ENCODE data around the gene HOXC12. TPM values are rescaled to one million over a fixed set of nuclear protein-coding genes. Genes with fewer than 3 reads are reported as not detected.

Gene HOXC12
- polyA plus RNA-seq, 3 donors from 2014 or later = not detected

- Mint-ChIP-seq H3K4me3 (peak overlapping the region in 2 of 5 donors; percentile 34 to 66), H3K27ac (peak overlapping the region in 1 of 6 donors; percentile 1), H3K36me3 (no peaks in the 10 kb centered on the region), H3K27me3 (ENCODE audit: low read depth in 3 of 3) (peaks cover 56 to 78% (median 72%) of the 10 kb centered on the region in 3 donors), H3K9me3 (peaks cover 0 to 6% (median 0%) of the 10 kb centered on the region in 6 donors), H3K4me1 (peaks cover 24 to 37% of the 10 kb centered on the region in 2 donors)
- no peak for DNase-seq
These were observed 11.3 kb downstream of the HOXC12 start for GRCh38 chr12:53966085-53966384.

- Mint-ChIP-seq H3K4me1 (peaks cover 24 to 37% of the 10 kb centered on the region in 2 donors), H3K9me3 (peaks cover 0 to 6% (median 0%) of the 10 kb centered on the region in 6 donors), H3K4me3 (peak overlapping the region in 4 of 5 donors; percentile 14 to 66 (median 26)), H3K27ac (peak overlapping the region in 1 of 6 donors; percentile 1), H3K36me3 (no peaks in the 10 kb centered on the region), H3K27me3 (ENCODE audit: low read depth in 3 of 3) (peaks cover 62 to 78% (median 77%) of the 10 kb centered on the region in 3 donors)
- DNase-seq = no peak
These were observed 11.9 kb downstream of the HOXC12 start for GRCh38 chr12:53966385-53967133.

GRCh38 chr12:53967421-53967925, 12.8 kb downstream of the HOXC12 start:
- H3K9me3 Mint-ChIP-seq = peaks cover 0 to 6% (median 0%) of the 10 kb centered on the region in 6 donors
- H3K27ac Mint-ChIP-seq = no peak overlapping the region
- no peak for DNase-seq
- H3K36me3 Mint-ChIP-seq = no peaks in the 10 kb centered on the region
- H3K4me1 Mint-ChIP-seq = peaks cover 24 to 37% of the 10 kb centered on the region in 2 donors
- H3K27me3 Mint-ChIP-seq (ENCODE audit: low read depth in 3 of 3) = peaks cover 67 to 79% (median 78%) of the 10 kb centered on the region in 3 donors
- peak overlapping the region in 1 of 5 donors; percentile 41 for H3K4me3 Mint-ChIP-seq

- Mint-ChIP-seq H3K4me3 (no peak overlapping the region), H3K27ac (no peak overlapping the region), H3K9me3 (peaks cover 0 to 12% (median 0%) of the 10 kb centered on the region in 6 donors), H3K36me3 (no peaks in the 10 kb centered on the region), H3K27me3 (ENCODE audit: low read depth in 3 of 3) (peaks cover 67 to 80% (median 78%) of the 10 kb centered on the region in 3 donors), H3K4me1 (peaks cover 30 to 40% of the 10 kb centered on the region in 2 donors)
- no peak for DNase-seq
These were observed 13.8 kb downstream of the HOXC12 start for GRCh38 chr12:53968214-53969127.

GRCh38 chr12:53969588-53970259, 15.0 kb downstream of the HOXC12 start:
- no peak overlapping the region for H3K4me3 Mint-ChIP-seq
- peaks cover 29 to 36% of the 10 kb centered on the region in 2 donors for H3K4me1 Mint-ChIP-seq
- peaks cover 0 to 17% (median 0%) of the 10 kb centered on the region in 6 donors for H3K9me3 Mint-ChIP-seq
- H3K36me3 Mint-ChIP-seq = no peaks in the 10 kb centered on the region
- H3K27ac Mint-ChIP-seq = no peak overlapping the region
- DNase-seq = no peak
- H3K27me3 Mint-ChIP-seq (ENCODE audit: low read depth in 3 of 3) = peaks cover 69 to 75% (median 75%) of the 10 kb centered on the region in 3 donors

DNA sequence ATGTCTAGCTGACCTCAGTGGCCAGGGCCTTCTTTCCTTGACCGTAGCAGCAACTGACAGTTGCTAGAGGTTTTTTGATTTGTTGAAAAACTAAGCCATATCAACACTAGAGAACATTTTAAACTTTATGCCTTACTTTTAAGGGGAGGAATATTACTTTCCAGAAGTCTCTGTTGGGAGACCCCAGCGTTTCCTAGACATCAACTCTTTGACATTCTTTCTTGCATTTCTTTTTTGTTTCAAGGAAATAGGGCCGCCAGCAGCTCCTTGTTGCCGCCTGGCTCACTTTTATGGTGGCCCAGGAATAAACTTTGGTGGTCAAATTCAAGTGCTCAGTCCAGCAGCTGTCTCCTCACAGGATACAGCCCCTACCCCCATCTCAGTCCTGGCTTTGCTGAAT, 15.7 kb downstream of the HOXC12 start:
- Mint-ChIP-seq H3K9me3 (peaks cover 0 to 17% (median 0%) of the 10 kb centered on the region in 6 donors), H3K27ac (no peak overlapping the region), H3K36me3 (no peaks in the 10 kb centered on the region), H3K4me3 (no peak overlapping the region), H3K27me3 (ENCODE audit: low read depth in 3 of 3) (peaks cover 71 to 76% (median 73%) of the 10 kb centered on the region in 3 donors), H3K4me1 (peaks cover 30 to 36% of the 10 kb centered on the region in 2 donors)
- no peak for DNase-seq

DNA sequence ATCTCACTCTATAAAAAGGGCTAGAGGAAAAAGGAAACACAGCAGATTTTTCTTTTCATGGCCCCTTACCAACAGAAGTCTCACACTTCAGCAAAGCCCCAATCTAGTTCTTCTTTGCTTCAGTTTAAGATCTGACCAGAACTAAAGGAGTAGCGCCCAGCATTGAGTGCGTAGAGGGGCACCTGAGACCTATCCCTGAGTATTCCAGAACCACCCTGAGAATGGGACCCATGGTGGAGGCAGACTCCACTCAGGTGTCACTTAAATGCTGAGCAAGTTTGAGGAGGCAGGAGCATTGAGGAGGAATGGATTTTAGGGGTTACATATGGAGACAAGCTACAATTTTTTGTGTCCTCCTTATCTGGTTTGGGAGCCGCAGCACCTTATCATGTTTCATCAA, 16.4 kb downstream of the HOXC12 start:
- H3K36me3 Mint-ChIP-seq = no peaks in the 10 kb centered on the region
- H3K4me1 Mint-ChIP-seq = peaks cover 31 to 36% of the 10 kb centered on the region in 2 donors
- no peak overlapping the region for H3K27ac Mint-ChIP-seq
- DNase-seq = no peak
- H3K4me3 Mint-ChIP-seq = no peak overlapping the region
- H3K27me3 Mint-ChIP-seq (ENCODE audit: low read depth in 3 of 3) = peaks cover 71 to 76% (median 71%) of the 10 kb centered on the region in 3 donors
- peaks cover 0 to 17% (median 0%) of the 10 kb centered on the region in 6 donors for H3K9me3 Mint-ChIP-seq

DNA sequence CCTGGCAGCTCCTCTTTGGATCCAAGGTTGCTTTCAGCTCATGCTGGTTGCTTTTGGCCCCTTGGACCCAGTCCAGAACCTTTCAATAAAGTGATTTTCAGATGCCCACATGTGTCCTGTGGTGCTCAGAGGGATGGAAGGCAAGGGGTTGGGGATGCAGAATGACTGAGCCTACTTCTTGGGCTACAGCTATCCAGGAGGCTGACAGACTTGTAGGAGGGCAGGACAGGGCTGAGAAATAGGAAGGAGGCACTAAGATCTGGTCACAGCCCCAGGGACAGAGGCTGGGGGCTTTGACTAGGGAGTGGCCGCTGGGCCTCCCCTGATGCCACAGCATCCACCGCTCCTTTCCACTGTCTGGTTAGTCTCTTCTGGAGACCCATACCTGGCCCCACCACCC, 17.0 kb downstream of the HOXC12 start:
- peaks cover 0 to 17% (median 0%) of the 10 kb centered on the region in 6 donors for H3K9me3 Mint-ChIP-seq
- peak overlapping the region in 1 of 6 donors; percentile 67 for H3K27ac Mint-ChIP-seq
- H3K4me3 Mint-ChIP-seq = no peak overlapping the region
- H3K27me3 Mint-ChIP-seq (ENCODE audit: low read depth in 3 of 3) = peaks cover 71 to 75% (median 73%) of the 10 kb centered on the region in 3 donors
- H3K4me1 Mint-ChIP-seq = peaks cover 25 to 32% of the 10 kb centered on the region in 2 donors
- no peaks in the 10 kb centered on the region for H3K36me3 Mint-ChIP-seq
- DNase-seq = no peak

GRCh38 chr12:53972152-53972702, 17.5 kb downstream of the HOXC12 start:
- no peaks in the 10 kb centered on the region for H3K36me3 Mint-ChIP-seq
- no peak for DNase-seq
- peak overlapping the region in 2 of 5 donors; percentile 3 to 38 for H3K4me3 Mint-ChIP-seq
- peaks cover 25 to 36% of the 10 kb centered on the region in 2 donors for H3K4me1 Mint-ChIP-seq
- peaks cover 71 to 78% (median 77%) of the 10 kb centered on the region in 3 donors for H3K27me3 Mint-ChIP-seq (ENCODE audit: low read depth in 3 of 3)
- peaks cover 0 to 15% (median 0%) of the 10 kb centered on the region in 6 donors for H3K9me3 Mint-ChIP-seq
- H3K27ac Mint-ChIP-seq = peak overlapping the region in 1 of 6 donors; percentile 67

DNA sequence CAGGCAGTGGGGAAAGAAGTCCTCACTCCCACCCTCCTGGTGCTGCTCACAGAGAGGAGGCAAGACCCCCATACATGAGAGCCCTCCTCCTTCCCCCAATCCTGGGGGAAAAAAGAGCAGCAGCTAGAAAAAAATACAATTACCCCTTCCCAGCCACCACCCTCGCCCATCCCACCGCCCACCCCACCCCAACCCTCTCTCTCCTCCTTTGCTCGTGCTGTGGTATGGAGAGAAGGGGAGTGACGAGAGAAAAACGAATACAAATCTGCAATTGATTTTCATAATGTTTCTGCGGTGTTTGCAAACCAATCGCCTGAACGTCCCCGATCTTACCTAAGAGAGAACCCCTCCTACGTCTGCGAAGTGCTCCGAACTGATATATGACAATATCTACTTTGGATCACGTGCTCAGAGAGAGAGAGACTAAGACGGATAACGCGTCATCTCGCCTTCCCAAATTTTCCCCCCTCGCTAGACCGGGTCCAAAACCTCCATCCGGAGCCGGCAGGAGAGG, 18.1 kb downstream of the HOXC12 start, which contains the start of gene HOXC11:
HOXC11 (plus strand) TSS at position 405 of the 514 bp plus-strand sequence. CDS start 116 bp downstream, outside the sequence.
- Mint-ChIP-seq H3K4me3 (peak within 1 kb of the TSS; percentile 73 to 85 (median 80)), H3K36me3 (no peaks in the 10 kb centered on the region), H3K4me1 (peaks cover 21 to 38% of the 10 kb centered on the region in 2 donors), H3K9me3 (peaks cover 0 to 13% (median 0%) of the 10 kb centered on the region in 6 donors), H3K27ac (peak within 1 kb of the TSS in 2 of 6 donors; percentile 37 to 67), H3K27me3 (ENCODE audit: low read depth in 3 of 3) (peaks cover 71 to 78% (median 76%) of the 10 kb centered on the region in 3 donors)
- DNase-seq = no peak

DNA sequence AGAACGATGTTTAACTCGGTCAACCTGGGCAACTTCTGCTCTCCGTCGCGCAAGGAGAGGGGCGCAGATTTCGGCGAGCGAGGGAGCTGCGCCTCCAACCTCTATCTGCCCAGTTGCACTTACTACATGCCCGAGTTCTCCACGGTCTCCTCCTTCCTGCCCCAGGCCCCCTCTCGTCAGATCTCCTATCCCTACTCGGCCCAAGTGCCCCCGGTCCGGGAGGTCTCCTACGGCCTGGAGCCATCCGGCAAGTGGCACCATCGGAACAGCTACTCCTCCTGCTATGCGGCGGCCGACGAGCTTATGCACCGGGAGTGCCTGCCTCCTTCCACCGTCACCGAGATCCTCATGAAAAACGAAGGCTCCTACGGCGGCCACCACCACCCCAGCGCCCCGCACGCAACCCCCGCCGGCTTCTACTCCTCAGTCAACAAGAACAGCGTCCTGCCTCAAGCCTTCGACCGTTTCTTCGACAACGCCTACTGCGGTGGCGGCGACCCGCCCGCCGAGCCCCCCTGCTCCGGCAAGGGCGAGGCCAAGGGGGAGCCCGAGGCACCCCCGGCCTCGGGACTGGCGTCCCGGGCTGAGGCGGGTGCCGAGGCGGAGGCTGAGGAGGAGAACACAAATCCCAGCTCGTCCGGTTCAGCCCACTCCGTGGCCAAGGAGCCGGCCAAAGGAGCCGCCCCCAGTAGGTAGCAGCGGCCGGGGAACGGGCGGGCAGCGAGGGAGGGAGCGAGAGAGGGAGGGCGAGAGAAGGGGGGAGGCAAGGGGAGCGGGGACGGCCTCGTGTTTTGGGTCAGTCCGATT, 18.7 kb downstream of the HOXC12 start:
- peaks cover 69 to 75% (median 72%) of the 10 kb centered on the region in 3 donors for H3K27me3 Mint-ChIP-seq (ENCODE audit: low read depth in 3 of 3)
- peak overlapping the region in 2 of 6 donors; percentile 37 to 67 for H3K27ac Mint-ChIP-seq
- H3K36me3 Mint-ChIP-seq = no peaks in the 10 kb centered on the region
- H3K9me3 Mint-ChIP-seq = peaks cover 0 to 12% (median 0%) of the 10 kb centered on the region in 6 donors
- DNase-seq = no peak
- peaks cover 24 to 43% of the 10 kb centered on the region in 2 donors for H3K4me1 Mint-ChIP-seq
- H3K4me3 Mint-ChIP-seq = peak overlapping the region; percentile 73 to 80 (median 75)

Data from immature natural killer cell (primary cell).